NCI-H187 treated with DMSO at 0.1 percent for 48 hours (cell line): Measurements from ENCODE around the gene SEPHS1.
"Not testable (repeated sequence)": the region's sequence is repeated elsewhere in the genome, so short reads cannot be mapped to it uniquely, and the experiment has no call there.

Experiments used
- DNase-seq: peaks from one replicate; lab custom pipeline; 2025; lab: John Stamatoyannopoulos, UW

The SEPHS1 gene

GRCh38 chr10:13284050-13284449, 64.0 kb downstream of the SEPHS1 start:
- no peak for DNase-seq

DNA sequence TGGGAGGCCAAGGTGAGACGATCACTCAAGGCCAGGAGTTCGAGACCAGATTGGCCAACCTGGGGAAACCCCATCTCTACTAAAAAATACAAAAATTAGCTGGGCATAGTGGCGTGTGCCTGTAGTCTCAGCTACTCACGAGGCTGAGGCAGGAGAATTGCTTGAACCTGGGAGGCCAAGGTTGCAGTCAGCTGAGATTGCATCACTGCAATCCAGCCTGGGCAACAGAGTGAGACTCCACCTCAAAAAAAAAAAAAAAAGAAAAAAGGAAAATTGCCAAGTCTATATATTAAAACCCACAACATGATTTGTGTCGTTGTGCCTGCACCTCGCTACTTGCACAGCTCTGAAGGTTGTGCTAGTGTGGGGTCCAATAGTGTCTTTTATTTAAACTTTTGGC, 65.7 kb downstream of the SEPHS1 start:
- DNase-seq = not testable (repeated sequence)

GRCh38 chr10:13276749-13277365, 71.2 kb downstream of the SEPHS1 start:
- no peak for DNase-seq

DNA sequence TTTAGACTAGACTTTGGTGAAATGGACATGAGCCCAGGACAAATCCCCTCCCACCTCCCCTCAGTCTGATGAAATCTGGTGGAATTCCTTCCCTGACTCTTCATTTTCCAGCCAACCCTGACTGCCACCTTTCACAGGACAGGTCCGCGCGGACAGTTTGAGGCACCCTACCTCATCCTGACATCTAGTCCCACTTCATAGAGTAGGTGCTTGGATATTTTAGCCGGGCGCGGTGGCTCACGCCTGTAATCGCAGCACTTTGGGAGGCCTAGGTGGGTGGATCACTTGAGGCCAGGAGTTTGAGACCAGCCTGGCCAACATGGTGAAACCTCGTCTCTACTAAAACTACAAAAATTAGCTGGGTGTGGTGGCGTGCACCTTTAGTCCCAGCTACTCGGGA, 71.9 kb downstream of the SEPHS1 start:
- not testable (repeated sequence) for DNase-seq

DNA sequence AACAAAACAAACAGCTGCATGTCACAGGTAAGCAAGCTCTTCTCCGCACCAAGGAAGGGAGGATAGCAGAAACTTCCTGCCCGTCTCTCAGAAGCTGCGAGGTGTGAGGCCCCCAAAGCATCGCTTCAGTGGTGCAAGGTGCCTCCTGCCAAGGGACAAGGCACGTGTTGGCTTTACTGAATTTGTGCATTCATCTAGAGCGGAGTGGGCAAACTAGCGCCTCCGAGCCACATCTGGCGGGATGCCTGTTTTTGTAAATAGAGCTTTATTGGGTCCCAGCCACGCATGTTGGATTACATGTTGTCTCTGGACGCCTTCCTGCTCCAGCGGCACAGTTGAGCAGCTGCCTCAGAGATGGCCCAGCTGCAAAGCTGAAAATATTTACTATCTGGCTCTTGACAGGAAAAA, 75.9 kb downstream of the SEPHS1 start:
- no peak for DNase-seq

GRCh38 chr10:13271552-13272163, 76.4 kb downstream of the SEPHS1 start:
- DNase-seq = no peak

GRCh38 chr10:13270877-13271551, 77.1 kb downstream of the SEPHS1 start:
- DNase-seq = no peak

DNA sequence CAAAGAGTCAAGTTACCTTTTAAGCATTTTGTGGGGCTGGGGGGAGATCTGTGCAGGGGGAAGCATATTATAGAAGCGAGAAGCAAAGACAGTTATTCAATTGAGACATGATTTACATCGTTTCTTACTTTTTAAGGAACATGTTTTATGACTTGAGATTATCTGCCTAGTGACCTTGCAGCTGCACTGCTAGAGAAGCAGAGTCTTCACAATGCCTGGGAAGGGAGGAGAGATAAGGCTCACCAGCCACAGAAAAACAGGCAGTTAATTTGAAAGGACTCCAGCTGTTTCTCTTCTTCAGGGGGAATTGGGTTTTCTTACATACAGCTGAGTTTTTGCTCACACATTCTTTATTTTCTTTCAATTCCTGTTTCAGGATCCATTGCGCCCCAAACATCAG, 79.3 kb downstream of the SEPHS1 start:
- DNase-seq = no peak

- no peak for DNase-seq
Observed at GRCh38 chr10:13268310-13268709, 79.8 kb downstream of the SEPHS1 start.
